Stomach smooth muscle (tissue), 2 donors: ENCODE data around the gene EFL1.
"Not testable (repeated sequence)": the region's sequence is repeated elsewhere in the genome, so short reads cannot be mapped to it uniquely, and the experiment has no call there.

ENCODE experiments used
- H3K27ac ChIP-seq: one replicate; pipeline ENCODE4 v1.7.0; 2013; ENCODE audit warnings: mild to moderate bottlenecking, low read length, inconsistent platforms
- H3K27me3 ChIP-seq, 2 donors: one replicate each; pipeline ENCODE4 v1.7.0; 2013; ENCODE audit warnings: low read length in 2 of 2; ENCODE audit not compliant: insufficient read depth in 2 of 2, control insufficient read depth in 1 of 2
- H3K36me3 ChIP-seq, 2 donors: one replicate each; pipeline ENCODE4 v1.7.0; 2013; ENCODE audit warnings: low read length in 2 of 2; ENCODE audit not compliant: control insufficient read depth in 2 of 2, insufficient read depth in 2 of 2
- H3K4me1 ChIP-seq: one replicate; pipeline ENCODE4 v1.7.0; 2013; ENCODE audit warnings: low read length; ENCODE audit not compliant: control insufficient read depth, insufficient read depth
- H3K4me3 ChIP-seq, 2 donors: one replicate each; pipeline ENCODE4 v1.7.0; 2013; ENCODE audit warnings: low read length in 2 of 2
- H3K9ac ChIP-seq, 2 donors: one replicate each; pipeline ENCODE4 v1.7.0; 2013; ENCODE audit warnings: low read length in 2 of 2, mild to moderate bottlenecking in 1 of 2
- H3K9me3 ChIP-seq, 2 donors: one replicate each; pipeline ENCODE4 v1.7.0; 2013; ENCODE audit warnings: low read length in 2 of 2; ENCODE audit not compliant: control insufficient read depth in 2 of 2
- donor health status: healthy.
- donor health status: Pancreatic carcinoma.

Gene EFL1

GRCh38 chr15:82300326-82300725 is 37.8 kb upstream of the EFL1 start:
- H3K27ac ChIP-seq, H3K4me1 ChIP-seq, H3K9me3 ChIP-seq, H3K27me3 ChIP-seq, H3K36me3 ChIP-seq, H3K4me3 ChIP-seq, H3K9ac ChIP-seq: not testable (repeated sequence)

- not testable (repeated sequence) for H3K36me3 ChIP-seq, H3K4me1 ChIP-seq, H3K27ac ChIP-seq, H3K9me3 ChIP-seq, H3K4me3 ChIP-seq, H3K27me3 ChIP-seq, H3K9ac ChIP-seq
Measured at GRCh38 chr15:82299511-82299914, 37.0 kb upstream of the EFL1 start.

GRCh38 chr15:82298520-82298919 is 36.0 kb upstream of the EFL1 start:
- Histone ChIP-seq H3K27ac (no peak overlapping the region), H3K4me1 (peaks cover 2% of the 10 kb centered on the region), H3K9me3 (no peaks in the 10 kb centered on the region), H3K36me3 (no peaks in the 10 kb centered on the region), H3K4me3 (no peak overlapping the region), H3K27me3 (peaks cover 0 to 2% of the 10 kb centered on the region in 2 donors), H3K9ac (no peak overlapping the region)

- Histone ChIP-seq H3K9me3 (no peaks in the 10 kb centered on the region), H3K9ac (no peak overlapping the region), H3K27me3 (peaks cover 0 to 2% of the 10 kb centered on the region in 2 donors), H3K36me3 (no peaks in the 10 kb centered on the region), H3K4me3 (no peak overlapping the region), H3K27ac (no peak overlapping the region), H3K4me1 (peaks cover 2% of the 10 kb centered on the region)
Measured at GRCh38 chr15:82298032-82298431, 35.5 kb upstream of the EFL1 start.

- H3K36me3 ChIP-seq, result no peaks in the 10 kb centered on the region
- peaks cover 0 to 2% of the 10 kb centered on the region in 2 donors for H3K27me3 ChIP-seq
- no peak overlapping the region for H3K9ac ChIP-seq
- H3K4me3 ChIP-seq, result no peak overlapping the region
- no peak overlapping the region for H3K27ac ChIP-seq
- peaks cover 2% of the 10 kb centered on the region for H3K4me1 ChIP-seq
- H3K9me3 ChIP-seq, result no peaks in the 10 kb centered on the region
Measured at GRCh38 chr15:82297546-82297945, 35.0 kb upstream of the EFL1 start.

GRCh38 chr15:82294061-82294690 is 31.6 kb upstream of the EFL1 start:
- H3K4me3 ChIP-seq, result no peak overlapping the region
- no peaks in the 10 kb centered on the region for H3K36me3 ChIP-seq
- peaks cover 2% of the 10 kb centered on the region for H3K4me1 ChIP-seq
- H3K27me3 ChIP-seq, result peaks cover 0 to 2% of the 10 kb centered on the region in 2 donors
- no peak overlapping the region for H3K27ac ChIP-seq
- H3K9me3 ChIP-seq, result peaks cover 0 to 2% of the 10 kb centered on the region in 2 donors
- H3K9ac ChIP-seq, result no peak overlapping the region

- Histone ChIP-seq H3K27ac (no peak overlapping the region), H3K36me3 (no peaks in the 10 kb centered on the region), H3K27me3 (no peaks in the 10 kb centered on the region), H3K4me3 (no peak overlapping the region), H3K4me1 (no peaks in the 10 kb centered on the region), H3K9me3 (peaks cover 0 to 3% of the 10 kb centered on the region in 2 donors), H3K9ac (no peak overlapping the region)
Measured at GRCh38 chr15:82292271-82292670, 29.7 kb upstream of the EFL1 start.

- H3K4me1 ChIP-seq, H3K27ac ChIP-seq: not testable (repeated sequence)
Measured at GRCh38 chr15:82288202-82288601, 25.7 kb upstream of the EFL1 start.

GRCh38 chr15:82286475-82286874 is 23.9 kb upstream of the EFL1 start:
- not testable (repeated sequence) for H3K27me3 ChIP-seq, H3K4me1 ChIP-seq, H3K36me3 ChIP-seq, H3K27ac ChIP-seq, H3K9me3 ChIP-seq, H3K9ac ChIP-seq, H3K4me3 ChIP-seq

More at GRCh38 chr15:82288202-82288601, 25.7 kb upstream of the EFL1 start:
- H3K9ac ChIP-seq, H3K9me3 ChIP-seq, H3K4me3 ChIP-seq, H3K27me3 ChIP-seq, H3K36me3 ChIP-seq: not testable (repeated sequence)

- H3K9ac ChIP-seq, H3K36me3 ChIP-seq, H3K27me3 ChIP-seq, H3K4me1 ChIP-seq, H3K4me3 ChIP-seq, H3K27ac ChIP-seq, H3K9me3 ChIP-seq: not testable (repeated sequence)
Measured at GRCh38 chr15:82284381-82284780, 21.8 kb upstream of the EFL1 start.

GRCh38 chr15:82282386-82282785 is 19.9 kb upstream of the EFL1 start:
- not testable (repeated sequence) for H3K4me1 ChIP-seq, H3K9ac ChIP-seq, H3K27me3 ChIP-seq, H3K36me3 ChIP-seq, H3K4me3 ChIP-seq, H3K9me3 ChIP-seq, H3K27ac ChIP-seq
